Ishikawa (cell line): Measurements from ENCODE around the gene POLR3G.

ENCODE experiments used
- CEBPB ChIP-seq: IDR thresholded peaks from 2 replicates; pipeline ENCODE4 v1.6.1; 2012
- CREB1 ChIP-seq: IDR thresholded peaks from 2 replicates; pipeline ENCODE4 v1.6.1; 2012; ENCODE audit warnings: low read depth
- EP300 ChIP-seq: IDR thresholded peaks from 2 replicates; pipeline ENCODE4 v1.6.1; 2012; ENCODE audit warnings: borderline replicate concordance
- NFIC ChIP-seq: IDR thresholded peaks from 2 replicates; pipeline ENCODE4 v1.6.1; 2012
- RAD21 ChIP-seq: IDR thresholded peaks from 2 replicates; pipeline ENCODE4 v1.6.1; 2012; ENCODE audit warnings: low read depth
- TAF1 ChIP-seq: IDR thresholded peaks from 2 replicates; pipeline ENCODE4 v1.6.1; 2012; ENCODE audit warnings: low read depth, mild to moderate bottlenecking
- TCF12 ChIP-seq: IDR thresholded peaks from 2 replicates; pipeline ENCODE4 v1.6.1; 2012; ENCODE audit warnings: low read depth
- TEAD4 ChIP-seq: IDR thresholded peaks from 2 replicates; pipeline ENCODE4 v1.6.1; 2012
- ZBTB7A ChIP-seq: IDR thresholded peaks from 2 replicates; pipeline ENCODE4 v1.6.1; 2012; ENCODE audit warnings: low read depth
- TF ChIP-seq, protein P1 (sequence below): IDR thresholded peaks from 2 replicates; pipeline ENCODE4 v1.6.1; 2012; ENCODE audit warnings: low read depth, mild to moderate bottlenecking
- TF ChIP-seq, protein P2 (sequence below): IDR thresholded peaks from 2 replicates; pipeline ENCODE4 v1.6.1; 2012
- TF ChIP-seq, protein P3 (sequence below): IDR thresholded peaks from 2 replicates; pipeline ENCODE4 v1.6.1; 2012

DNA sequence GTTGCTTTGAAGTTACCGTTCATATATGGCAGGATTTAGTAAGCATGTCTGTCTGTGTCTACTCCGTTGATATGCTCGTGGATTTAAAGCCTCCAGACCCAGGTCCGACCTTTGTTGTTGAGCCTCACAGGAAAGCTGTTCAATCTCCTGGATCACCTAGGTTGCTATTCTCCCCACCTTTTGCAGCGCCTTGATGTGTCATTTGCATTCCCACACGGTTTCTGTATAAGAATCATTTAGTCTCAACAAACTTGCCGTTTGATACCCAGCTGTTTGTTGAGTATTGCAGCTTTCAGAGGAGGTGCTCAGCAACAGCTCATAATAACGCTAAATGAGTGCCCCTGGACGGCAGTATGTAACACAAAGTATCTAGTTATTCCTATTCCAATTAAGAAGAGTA lies 82.7 kb downstream of the POLR3G start:
- TF ChIP-seq CEBPB (no peak), ZBTB7A (no peak), RAD21 (no peak), CREB1 (no peak), TEAD4 (no peak), TCF12 (no peak), NFIC (no peak), TAF1 (no peak), EP300 (no peak)
- TF ChIP-seq, protein P1, sequence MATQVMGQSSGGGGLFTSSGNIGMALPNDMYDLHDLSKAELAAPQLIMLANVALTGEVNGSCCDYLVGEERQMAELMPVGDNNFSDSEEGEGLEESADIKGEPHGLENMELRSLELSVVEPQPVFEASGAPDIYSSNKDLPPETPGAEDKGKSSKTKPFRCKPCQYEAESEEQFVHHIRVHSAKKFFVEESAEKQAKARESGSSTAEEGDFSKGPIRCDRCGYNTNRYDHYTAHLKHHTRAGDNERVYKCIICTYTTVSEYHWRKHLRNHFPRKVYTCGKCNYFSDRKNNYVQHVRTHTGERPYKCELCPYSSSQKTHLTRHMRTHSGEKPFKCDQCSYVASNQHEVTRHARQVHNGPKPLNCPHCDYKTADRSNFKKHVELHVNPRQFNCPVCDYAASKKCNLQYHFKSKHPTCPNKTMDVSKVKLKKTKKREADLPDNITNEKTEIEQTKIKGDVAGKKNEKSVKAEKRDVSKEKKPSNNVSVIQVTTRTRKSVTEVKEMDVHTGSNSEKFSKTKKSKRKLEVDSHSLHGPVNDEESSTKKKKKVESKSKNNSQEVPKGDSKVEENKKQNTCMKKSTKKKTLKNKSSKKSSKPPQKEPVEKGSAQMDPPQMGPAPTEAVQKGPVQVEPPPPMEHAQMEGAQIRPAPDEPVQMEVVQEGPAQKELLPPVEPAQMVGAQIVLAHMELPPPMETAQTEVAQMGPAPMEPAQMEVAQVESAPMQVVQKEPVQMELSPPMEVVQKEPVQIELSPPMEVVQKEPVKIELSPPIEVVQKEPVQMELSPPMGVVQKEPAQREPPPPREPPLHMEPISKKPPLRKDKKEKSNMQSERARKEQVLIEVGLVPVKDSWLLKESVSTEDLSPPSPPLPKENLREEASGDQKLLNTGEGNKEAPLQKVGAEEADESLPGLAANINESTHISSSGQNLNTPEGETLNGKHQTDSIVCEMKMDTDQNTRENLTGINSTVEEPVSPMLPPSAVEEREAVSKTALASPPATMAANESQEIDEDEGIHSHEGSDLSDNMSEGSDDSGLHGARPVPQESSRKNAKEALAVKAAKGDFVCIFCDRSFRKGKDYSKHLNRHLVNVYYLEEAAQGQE: no peak
- TF ChIP-seq, protein P2, sequence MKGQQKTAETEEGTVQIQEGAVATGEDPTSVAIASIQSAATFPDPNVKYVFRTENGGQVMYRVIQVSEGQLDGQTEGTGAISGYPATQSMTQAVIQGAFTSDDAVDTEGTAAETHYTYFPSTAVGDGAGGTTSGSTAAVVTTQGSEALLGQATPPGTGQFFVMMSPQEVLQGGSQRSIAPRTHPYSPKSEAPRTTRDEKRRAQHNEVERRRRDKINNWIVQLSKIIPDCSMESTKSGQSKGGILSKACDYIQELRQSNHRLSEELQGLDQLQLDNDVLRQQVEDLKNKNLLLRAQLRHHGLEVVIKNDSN: no peak
- TF ChIP-seq, protein P3, sequence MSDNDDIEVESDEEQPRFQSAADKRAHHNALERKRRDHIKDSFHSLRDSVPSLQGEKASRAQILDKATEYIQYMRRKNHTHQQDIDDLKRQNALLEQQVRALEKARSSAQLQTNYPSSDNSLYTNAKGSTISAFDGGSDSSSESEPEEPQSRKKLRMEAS: no peak
